Mucosa of rectum (tissue), 2 donors: ENCODE measurements around the gene BRMS1.
"Not testable (repeated sequence)": the region's sequence is repeated elsewhere in the genome, so short reads cannot be mapped to it uniquely, and the experiment has no call there.

Source experiments
- H3K27ac ChIP-seq, 2 donors: one replicate each; pipeline ENCODE4 v1.7.0; 2013; ENCODE audit warnings: inconsistent platforms in 2 of 2, low read depth in 2 of 2, low read length in 2 of 2
- H3K27me3 ChIP-seq, 2 donors: one replicate each; pipeline ENCODE4 v1.7.0; 2013; ENCODE audit warnings: low read length in 2 of 2; ENCODE audit not compliant: control insufficient read depth in 2 of 2, insufficient read depth in 2 of 2
- H3K36me3 ChIP-seq, 2 donors: one replicate each; pipeline ENCODE4 v1.7.0; 2013; ENCODE audit warnings: low read length in 2 of 2; ENCODE audit not compliant: control insufficient read depth in 2 of 2, insufficient read depth in 2 of 2
- H3K4me1 ChIP-seq, 2 donors: one replicate each; pipeline ENCODE4 v1.7.0; 2013; ENCODE audit warnings: low read length in 2 of 2, mild to moderate bottlenecking in 1 of 2; ENCODE audit not compliant: control insufficient read depth in 2 of 2, insufficient read depth in 2 of 2
- H3K4me3 ChIP-seq, 2 donors: one replicate each; pipeline ENCODE4 v1.7.0; 2013; ENCODE audit warnings: low read length in 2 of 2
- H3K9ac ChIP-seq, 2 donors: one replicate each; pipeline ENCODE4 v1.7.0; 2013; ENCODE audit warnings: low read length in 2 of 2, low read depth in 1 of 2, mild to moderate bottlenecking in 1 of 2
- H3K9me3 ChIP-seq, 2 donors: one replicate each; pipeline ENCODE4 v1.7.0; 2013; ENCODE audit warnings: low read length in 2 of 2; ENCODE audit not compliant: control insufficient read depth in 2 of 2
- donor health status: healthy.
- donor health status: Normal muscosa, but diverticular disease.

BRMS1 gene

GRCh38 chr11:66344550-66345315 is at the start of gene BRMS1:
BRMS1 (minus strand) TSS chr11:66345104; CDS start chr11:66342234, 2,870 bp downstream.
- Histone ChIP-seq H3K4me3 (peak within 1 kb of the TSS; percentile 96), H3K9me3 (no peaks in the 10 kb centered on the region), H3K27me3 (no peaks in the 10 kb centered on the region), H3K27ac (peak within 1 kb of the TSS; percentile 76 to 83), H3K9ac (peak within 1 kb of the TSS; percentile 94 to 95), H3K36me3 (peaks cover 23 to 26% of the 10 kb centered on the region in 2 donors), H3K4me1 (peaks cover 37 to 43% of the 10 kb centered on the region in 2 donors)

GRCh38 chr11:66393954-66394353 is 49.0 kb upstream of the BRMS1 start:
- H3K27me3 ChIP-seq = no peaks in the 10 kb centered on the region
- H3K4me3 ChIP-seq = no peak overlapping the region
- H3K9ac ChIP-seq = no peak overlapping the region
- no peaks in the 10 kb centered on the region for H3K36me3 ChIP-seq
- H3K9me3 ChIP-seq = no peaks in the 10 kb centered on the region
- H3K4me1 ChIP-seq = no peaks in the 10 kb centered on the region
- no peak overlapping the region for H3K27ac ChIP-seq

- no peak overlapping the region for H3K27ac ChIP-seq
- H3K4me3 ChIP-seq = no peak overlapping the region
- H3K4me1 ChIP-seq = no peaks in the 10 kb centered on the region
- no peaks in the 10 kb centered on the region for H3K36me3 ChIP-seq
- no peaks in the 10 kb centered on the region for H3K9me3 ChIP-seq
- H3K9ac ChIP-seq = no peak overlapping the region
- no peaks in the 10 kb centered on the region for H3K27me3 ChIP-seq
Observed at GRCh38 chr11:66391322-66391721, 46.4 kb upstream of the BRMS1 start.

- H3K27me3 ChIP-seq = no peaks in the 10 kb centered on the region
- H3K27ac ChIP-seq = no peak overlapping the region
- no peak overlapping the region for H3K4me3 ChIP-seq
- no peak overlapping the region for H3K9ac ChIP-seq
- H3K36me3 ChIP-seq = no peaks in the 10 kb centered on the region
- no peaks in the 10 kb centered on the region for H3K4me1 ChIP-seq
- H3K9me3 ChIP-seq = no peaks in the 10 kb centered on the region
Observed at GRCh38 chr11:66388780-66389386, 44.0 kb upstream of the BRMS1 start.

- Histone ChIP-seq H3K27ac (no peak overlapping the region), H3K9ac (peak overlapping the region in 1 of 2 donors; percentile 58), H3K36me3 (no peaks in the 10 kb centered on the region), H3K9me3 (no peaks in the 10 kb centered on the region), H3K27me3 (no peaks in the 10 kb centered on the region), H3K4me1 (no peaks in the 10 kb centered on the region), H3K4me3 (peak overlapping the region in 1 of 2 donors; percentile 20)
Observed at GRCh38 chr11:66386171-66387069, 41.5 kb upstream of the BRMS1 start.

- H3K9me3 ChIP-seq, H3K9ac ChIP-seq, H3K36me3 ChIP-seq, H3K4me3 ChIP-seq, H3K27ac ChIP-seq, H3K4me1 ChIP-seq, H3K27me3 ChIP-seq: not testable (repeated sequence)
Observed at GRCh38 chr11:66384316-66384715, 39.4 kb upstream of the BRMS1 start.

GRCh38 chr11:66380264-66380663 is 35.4 kb upstream of the BRMS1 start:
- not testable (repeated sequence) for H3K4me1 ChIP-seq, H3K27me3 ChIP-seq, H3K27ac ChIP-seq, H3K9ac ChIP-seq, H3K36me3 ChIP-seq, H3K4me3 ChIP-seq, H3K9me3 ChIP-seq

GRCh38 chr11:66373690-66374287 is 28.9 kb upstream of the BRMS1 start:
- H3K4me3 ChIP-seq, H3K36me3 ChIP-seq, H3K27me3 ChIP-seq, H3K27ac ChIP-seq, H3K9me3 ChIP-seq, H3K9ac ChIP-seq: not testable (repeated sequence)
- peaks cover 4 to 16% of the 10 kb centered on the region in 2 donors for H3K4me1 ChIP-seq

GRCh38 chr11:66373265-66373664 is 28.4 kb upstream of the BRMS1 start:
- Histone ChIP-seq H3K4me1 (peaks cover 4 to 16% of the 10 kb centered on the region in 2 donors), H3K9me3 (no peaks in the 10 kb centered on the region), H3K9ac (no peak overlapping the region), H3K36me3 (peaks cover 2 to 3% of the 10 kb centered on the region in 2 donors), H3K4me3 (no peak overlapping the region), H3K27me3 (no peaks in the 10 kb centered on the region), H3K27ac (no peak overlapping the region)
